Osteoblast (primary cell): ENCODE measurements around the gene RYR2. TPM values are rescaled to one million over a fixed set of nuclear protein-coding genes. Genes with fewer than 3 reads are reported as not detected.

Experiments used
- DNase-seq: peaks from one replicate; pipeline ENCODE4 v3.0.0; 2011; ENCODE audit warnings: low spot score, mixed read lengths; ENCODE audit not compliant: insufficient read length; ENCODE audit errors: missing footprints
- H2AFZ ChIP-seq: 2 replicates; pipeline ENCODE4 v1.6.0; 2011; ENCODE audit warnings: mild to moderate bottlenecking, low read length
- H3K27ac ChIP-seq: 2 replicates; pipeline ENCODE4 v1.5.1; 2011; ENCODE audit warnings: mild to moderate bottlenecking, low read depth, low read length, moderate library complexity
- H3K27me3 ChIP-seq: 2 replicates; pipeline ENCODE4 v1.6.0; 2012; ENCODE audit warnings: mild to moderate bottlenecking, control low read depth, inconsistent platforms, low read length, moderate library complexity; ENCODE audit not compliant: insufficient read depth
- H3K36me3 ChIP-seq: 2 replicates; pipeline ENCODE4 v1.5.1; 2011; ENCODE audit warnings: mild to moderate bottlenecking, low read length, control low read depth, moderate library complexity; ENCODE audit not compliant: insufficient read depth
- H3K4me1 ChIP-seq: 2 replicates; pipeline ENCODE4 v1.5.1; 2011; ENCODE audit warnings: mild to moderate bottlenecking, low read length, control low read depth, moderate library complexity; ENCODE audit not compliant: insufficient read depth
- H3K4me2 ChIP-seq: 2 replicates; pipeline ENCODE4 v1.6.0; 2011; ENCODE audit warnings: mild to moderate bottlenecking, low read length; ENCODE audit not compliant: insufficient read depth
- H3K4me3 ChIP-seq: fragments of 200-600 bp; sonication (generic); 3 replicates; pipeline ENCODE4 v1.5.1; 2012; ENCODE audit warnings: mild to moderate bottlenecking, low read length, inconsistent platforms; ENCODE audit not compliant: insufficient read depth
- H3K79me2 ChIP-seq: 2 replicates; pipeline ENCODE4 v1.6.0; 2012; ENCODE audit warnings: mild to moderate bottlenecking, low read length, control low read depth, inconsistent platforms; ENCODE audit not compliant: insufficient read depth
- H3K9me3 ChIP-seq: 2 replicates; pipeline ENCODE4 v1.5.1; 2011; ENCODE audit warnings: low read depth, low read length, control low read depth
- H4K20me1 ChIP-seq: 2 replicates; pipeline ENCODE4 v1.6.0; 2012; ENCODE audit warnings: mild to moderate bottlenecking, low read length, control low read depth; ENCODE audit not compliant: insufficient read depth
- total RNA-seq: library from RNA; depleted of rRNA; stranded (reverse); fragments of >200 nt; gene quantifications from 2 replicates; pipeline ENCODE4 v1.2.3, GENCODE V29; 2012
- TF ChIP-seq, protein P1 (sequence below): IDR thresholded peaks from 2 replicates; pipeline ENCODE4 v1.5.1; 2011; ENCODE audit warnings: mild to moderate bottlenecking, low read depth, low read length, moderate library complexity; ENCODE audit errors: extremely low read depth

RYR2 gene
- total RNA-seq, 1 donor, result not detected

DNA sequence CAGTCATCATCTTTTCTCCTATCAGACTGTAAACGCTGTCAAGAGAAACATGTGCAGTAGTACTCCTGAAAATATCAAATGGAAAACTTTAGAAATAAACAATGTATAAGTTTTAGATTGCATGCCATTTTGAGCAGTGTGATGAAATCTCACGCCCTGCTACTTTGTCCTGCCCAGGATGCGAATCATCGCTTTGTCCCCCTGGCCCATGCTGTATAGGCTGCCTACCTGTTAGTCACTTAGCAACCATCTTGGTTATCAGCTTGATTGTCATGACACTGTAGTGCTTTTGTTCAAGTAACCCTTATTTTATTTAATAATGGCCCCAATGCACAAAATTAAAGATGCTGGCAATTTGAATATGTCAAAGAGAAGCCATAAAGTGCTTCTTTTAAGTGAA is 485.8 kb downstream of the RYR2 start:
- Histone ChIP-seq H3K4me2 (no peak overlapping the region), H3K9me3 (no peaks in the 10 kb centered on the region), H2AFZ (no peak overlapping the region), H3K79me2 (no peaks in the 10 kb centered on the region), H3K27ac (no peak overlapping the region), H3K4me1 (no peaks in the 10 kb centered on the region), H4K20me1 (no peaks in the 10 kb centered on the region), H3K4me3 (no peak overlapping the region), H3K36me3 (no peaks in the 10 kb centered on the region), H3K27me3 (no peaks in the 10 kb centered on the region)
- no peak for DNase-seq
- TF ChIP-seq, protein P1, sequence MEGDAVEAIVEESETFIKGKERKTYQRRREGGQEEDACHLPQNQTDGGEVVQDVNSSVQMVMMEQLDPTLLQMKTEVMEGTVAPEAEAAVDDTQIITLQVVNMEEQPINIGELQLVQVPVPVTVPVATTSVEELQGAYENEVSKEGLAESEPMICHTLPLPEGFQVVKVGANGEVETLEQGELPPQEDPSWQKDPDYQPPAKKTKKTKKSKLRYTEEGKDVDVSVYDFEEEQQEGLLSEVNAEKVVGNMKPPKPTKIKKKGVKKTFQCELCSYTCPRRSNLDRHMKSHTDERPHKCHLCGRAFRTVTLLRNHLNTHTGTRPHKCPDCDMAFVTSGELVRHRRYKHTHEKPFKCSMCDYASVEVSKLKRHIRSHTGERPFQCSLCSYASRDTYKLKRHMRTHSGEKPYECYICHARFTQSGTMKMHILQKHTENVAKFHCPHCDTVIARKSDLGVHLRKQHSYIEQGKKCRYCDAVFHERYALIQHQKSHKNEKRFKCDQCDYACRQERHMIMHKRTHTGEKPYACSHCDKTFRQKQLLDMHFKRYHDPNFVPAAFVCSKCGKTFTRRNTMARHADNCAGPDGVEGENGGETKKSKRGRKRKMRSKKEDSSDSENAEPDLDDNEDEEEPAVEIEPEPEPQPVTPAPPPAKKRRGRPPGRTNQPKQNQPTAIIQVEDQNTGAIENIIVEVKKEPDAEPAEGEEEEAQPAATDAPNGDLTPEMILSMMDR, result no peak

DNA sequence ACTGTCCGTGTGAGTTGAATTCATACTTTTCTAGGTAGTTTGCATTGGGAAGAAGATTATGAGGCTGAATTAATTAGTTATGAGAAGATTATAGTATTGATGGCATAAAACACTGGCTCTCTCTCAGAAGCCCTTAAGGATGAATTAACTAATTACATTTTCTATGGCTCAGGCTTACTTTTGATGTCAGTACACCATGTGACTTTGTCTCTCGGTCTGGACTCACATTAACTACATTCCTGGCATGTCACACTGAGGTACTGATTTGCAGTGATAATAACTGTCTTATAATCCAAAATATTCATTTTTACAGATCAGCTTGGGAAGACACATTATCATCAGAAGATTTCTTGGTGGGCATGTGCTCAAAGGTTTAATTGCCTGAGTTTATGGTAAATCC is 486.6 kb downstream of the RYR2 start:
- no peak overlapping the region for H3K4me2 ChIP-seq

DNA sequence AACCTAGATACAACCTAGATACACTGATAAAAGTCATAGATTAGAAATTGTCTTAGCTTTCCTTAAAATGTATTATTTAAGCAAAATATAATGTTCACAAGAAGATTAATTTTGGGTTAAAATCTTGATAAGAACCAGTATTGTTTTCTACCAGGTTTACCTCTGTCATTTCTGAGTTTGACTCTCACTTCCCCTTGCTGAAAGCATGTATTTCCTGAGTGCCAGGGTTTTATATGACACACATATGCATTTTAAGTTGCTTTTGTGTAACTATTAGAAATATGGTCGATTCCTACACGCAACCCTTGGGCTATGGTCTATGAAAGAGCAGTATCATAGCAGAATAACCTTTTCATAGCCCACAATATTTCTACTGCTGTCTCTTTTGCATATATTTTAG is 497.1 kb downstream of the RYR2 start:
- H3K4me1 ChIP-seq, result no peaks in the 10 kb centered on the region
- no peaks in the 10 kb centered on the region for H3K79me2 ChIP-seq
- TF ChIP-seq, protein P1, result no peak
- H3K4me2 ChIP-seq, result no peak overlapping the region
- no peak for DNase-seq
- no peaks in the 10 kb centered on the region for H4K20me1 ChIP-seq
- H3K36me3 ChIP-seq, result no peaks in the 10 kb centered on the region
- H3K27me3 ChIP-seq, result no peaks in the 10 kb centered on the region
- H3K4me3 ChIP-seq, result no peak overlapping the region
- no peak overlapping the region for H3K27ac ChIP-seq
- no peak overlapping the region for H2AFZ ChIP-seq
- H3K9me3 ChIP-seq, result no peaks in the 10 kb centered on the region

More for the DNA sequence above, 486.6 kb downstream of the RYR2 start:
- Histone ChIP-seq H3K79me2 (no peaks in the 10 kb centered on the region), H2AFZ (no peak overlapping the region), H3K27me3 (no peaks in the 10 kb centered on the region), H3K4me1 (no peaks in the 10 kb centered on the region), H3K9me3 (no peaks in the 10 kb centered on the region), H4K20me1 (no peaks in the 10 kb centered on the region), H3K27ac (no peak overlapping the region), H3K36me3 (no peaks in the 10 kb centered on the region), H3K4me3 (no peak overlapping the region)
- TF ChIP-seq, protein P1, result no peak
- DNase-seq, result no peak

DNA sequence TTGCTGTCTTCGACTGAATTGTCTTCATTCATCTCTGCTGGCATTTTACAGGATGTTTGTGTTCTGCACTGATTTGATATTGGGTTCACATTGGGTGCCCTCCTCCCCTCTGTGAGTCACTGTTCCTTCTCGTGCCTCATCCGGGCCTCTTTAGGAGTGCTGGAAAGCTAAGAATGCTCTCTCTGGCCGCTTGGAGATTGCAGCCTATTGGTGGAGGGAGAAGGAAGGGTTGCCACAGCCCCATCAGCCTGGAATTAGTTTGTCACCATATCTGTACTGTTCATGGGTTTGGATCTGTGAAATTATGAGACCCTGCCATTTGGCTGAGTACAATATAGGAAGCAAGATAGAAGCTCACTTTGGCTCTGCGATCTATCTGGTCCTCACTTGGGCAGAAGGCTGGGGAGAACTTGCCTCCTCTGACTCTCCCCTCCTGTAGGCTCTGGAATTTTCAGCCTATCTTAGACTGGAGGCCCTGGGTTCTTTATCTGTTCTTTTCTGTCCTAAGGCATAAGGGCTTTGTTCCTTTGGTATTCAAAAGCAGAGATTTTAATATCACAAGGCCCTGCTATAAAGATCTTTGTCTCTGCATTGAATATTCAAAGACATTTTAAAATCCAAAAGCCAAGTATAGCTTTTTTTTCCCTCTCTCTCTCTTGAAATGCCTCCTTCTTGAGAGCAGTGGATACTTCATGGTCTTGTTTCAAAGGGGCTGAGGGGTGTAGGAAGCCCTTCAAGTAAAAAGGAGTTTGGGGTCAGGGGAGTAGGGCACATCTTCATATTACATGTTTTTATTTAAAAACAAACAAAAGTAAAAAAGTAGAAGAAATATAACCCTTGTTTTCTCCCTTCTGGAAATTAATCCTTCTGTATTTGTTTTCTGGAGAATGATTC is 500.8 kb downstream of the RYR2 start:
- H3K36me3 ChIP-seq, result no peaks in the 10 kb centered on the region
- H4K20me1 ChIP-seq, result no peaks in the 10 kb centered on the region
- H3K27me3 ChIP-seq, result no peaks in the 10 kb centered on the region
- no peak overlapping the region for H2AFZ ChIP-seq
- no peak overlapping the region for H3K4me2 ChIP-seq
- H3K4me3 ChIP-seq, result no peak overlapping the region
- no peaks in the 10 kb centered on the region for H3K9me3 ChIP-seq
- TF ChIP-seq, protein P1, result no peak
- no peak overlapping the region for H3K27ac ChIP-seq
- DNase-seq, result no peak
- H3K4me1 ChIP-seq, result no peaks in the 10 kb centered on the region
- no peaks in the 10 kb centered on the region for H3K79me2 ChIP-seq
